ENCODE data around the gene RPL7A. TPM values are rescaled to one million over a fixed set of nuclear protein-coding genes. Genes with fewer than 3 reads are reported as not detected.
A peak's percentile ranks its signal among the peaks of the same experiment; 100 is the strongest.

Gene RPL7A
- total RNA-seq, 2 experiments from 2014 or later = 2,867 to 2,961 TPM

DNA sequence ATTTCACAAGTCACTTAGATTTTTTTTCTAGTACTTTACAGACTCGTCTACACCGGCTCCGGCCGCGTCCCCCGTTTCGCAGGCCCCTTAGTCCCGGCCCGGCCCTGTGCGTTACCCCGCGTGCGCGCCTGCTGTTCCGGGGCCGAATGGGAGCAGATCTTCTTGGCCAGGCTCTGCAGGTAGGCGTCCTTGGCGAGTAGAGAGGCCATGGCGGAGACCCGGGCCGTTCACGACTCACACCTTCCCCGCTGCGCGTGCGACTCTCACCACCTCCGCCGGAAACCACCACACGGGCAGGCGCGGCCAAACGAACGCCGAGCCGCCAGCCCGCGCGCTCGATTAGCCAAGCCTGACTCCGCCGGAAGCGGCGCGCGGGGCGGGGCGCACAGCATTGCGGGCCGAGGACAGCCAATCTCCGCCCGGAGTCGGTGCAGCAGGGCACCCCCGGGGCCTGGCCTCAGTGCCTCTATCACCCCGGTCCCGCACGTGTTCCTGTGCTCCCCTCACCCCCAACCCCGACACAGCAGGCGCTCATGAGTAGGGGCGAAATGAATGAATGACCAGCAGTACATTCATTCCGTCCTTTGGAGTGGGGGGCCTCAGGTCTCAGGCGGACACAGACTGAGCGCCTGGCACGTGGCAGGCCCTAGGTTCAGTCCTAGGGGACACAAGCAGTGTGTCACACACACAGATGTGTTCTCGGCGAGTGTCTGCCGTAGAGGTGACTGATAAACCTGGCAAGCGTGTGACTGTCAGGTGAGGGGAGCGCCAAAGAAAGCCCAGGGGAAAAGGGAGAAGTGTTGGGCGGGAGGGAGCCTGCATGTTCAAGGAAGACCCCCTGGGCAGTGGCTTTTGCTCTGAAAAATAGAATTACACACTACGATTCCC is 11.8 kb upstream of the RPL7A start, which contains the start of gene SURF6:
SURF6 (minus strand) TSS at position 265 of the 888 bp plus-strand sequence; CDS start at position 209, 56 bp downstream.
- intact Hi-C loops (cut with micrococcal nuclease; ENCODE audit: unreplicated experiment) = loop anchor here (2.0 kb wide), 1 partner anchor 39 kb away; no protein-coding TSS in a partner anchor
- TF ChIP-seq CTCF (conservative IDR thresholded peaks at IDR 0.05; ENCODE audit: low read length) (no peak), EZH2phosphoT487 (IDR thresholded peaks at IDR 0.05; ENCODE audit: borderline replicate concordance, low read depth, low read length) (no peak)
- 0 out of 2 replicates have a peak within 1 kb of the TSS, but pooled peaks have one; percentile 32 for H2AFZ ChIP-seq (ENCODE audit: low read length)

DNA sequence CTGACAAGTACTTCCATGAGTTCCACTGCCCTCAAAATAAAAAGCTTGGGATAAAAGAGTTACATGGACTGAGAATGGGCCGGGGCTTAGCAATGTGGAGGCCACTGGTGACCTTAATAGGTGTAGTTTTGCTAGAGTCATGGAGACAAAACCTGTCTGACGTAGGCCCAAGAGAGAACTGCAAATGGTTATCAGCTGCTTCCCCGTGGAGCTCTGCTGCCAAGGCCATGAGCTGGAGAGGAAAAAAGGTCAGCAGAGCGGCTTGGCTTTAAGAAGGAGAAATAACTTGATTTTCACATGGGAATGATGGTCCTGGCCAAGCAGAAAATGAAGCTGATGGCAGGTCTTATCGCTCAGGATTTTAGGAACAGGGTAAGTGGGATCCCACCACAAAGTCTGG is 8.4 kb upstream of the RPL7A start:
- DNase-seq (ENCODE audit: low spot score) = no peak
- POLR2A ChIA-PET = interaction anchor here (0.9 kb wide), 1 partner anchor 120 kb away, joined by 4 read pairs; the partner anchor contains the start of gene CACFD1
- Histone ChIP-seq H3K9me2 (ENCODE audit: insufficient read depth, low read length) (no peaks in the 10 kb centered on the region), H3K4me1 (ENCODE audit: insufficient read depth, low read length, poor library complexity, severe bottlenecking) (peaks cover 33% of the 10 kb centered on the region), H3K4me2 (ENCODE audit: low read length) (no peak overlapping the region), H3K27ac (ENCODE audit: low read depth, low read length, poor library complexity, severe bottlenecking) (peak overlapping the region; percentile 41), H4K20me1 (ENCODE audit: insufficient read depth, low read length) (peaks cover 6% of the 10 kb centered on the region; the same call in 1 of the 2 replicates), H2AFZ (ENCODE audit: low read length) (no peak overlapping the region), H3K9me3 (ENCODE audit: low read length) (no peaks in the 10 kb centered on the region), H3K36me3 (ENCODE audit: insufficient read depth, low read length) (peaks cover 83% of the 10 kb centered on the region), H3K79me2 (ENCODE audit: insufficient read depth, low read depth, low read length) (peaks cover 13% of the 10 kb centered on the region), H3K4me3 (ENCODE audit: low read depth, low read length, poor library complexity, severe bottlenecking) (no peak overlapping the region)
- TF ChIP-seq CTCF (conservative IDR thresholded peaks at IDR 0.05; ENCODE audit: low read length) (no peak), EZH2phosphoT487 (IDR thresholded peaks at IDR 0.05; ENCODE audit: borderline replicate concordance, low read depth, low read length) (no peak)
- CTCF ChIA-PET (ENCODE audit: unreplicated experiment) = no interaction called here
- intact Hi-C loops (cut with micrococcal nuclease; ENCODE audit: unreplicated experiment) = no loop called here
- no TSS peak for BruUV-seq (replicated peaks)

More for the DNA sequence above, 11.8 kb upstream of the RPL7A start, which contains the start of gene SURF6:
- Histone ChIP-seq H3K27ac (ENCODE audit: low read depth, low read length, poor library complexity, severe bottlenecking) (peak within 1 kb of the TSS; percentile 61), H3K79me2 (ENCODE audit: insufficient read depth, low read depth, low read length) (peaks cover 17% of the 10 kb centered on the region), H3K36me3 (ENCODE audit: insufficient read depth, low read length) (peaks cover 83% of the 10 kb centered on the region), H3K9me3 (ENCODE audit: low read length) (no peaks in the 10 kb centered on the region), H3K4me2 (ENCODE audit: low read length) (peak within 1 kb of the TSS; percentile 85), H3K9me2 (ENCODE audit: insufficient read depth, low read length) (no peaks in the 10 kb centered on the region), H3K4me3 (ENCODE audit: low read depth, low read length, poor library complexity, severe bottlenecking) (peak within 1 kb of the TSS; percentile 86), H4K20me1 (ENCODE audit: insufficient read depth, low read length) (peaks cover 11% of the 10 kb centered on the region; the same call in 1 of the 2 replicates), H3K4me1 (ENCODE audit: insufficient read depth, low read length, poor library complexity, severe bottlenecking) (peaks cover 39% of the 10 kb centered on the region)
- peak; percentile 94 for DNase-seq (ENCODE audit: low spot score)
- BruUV-seq (replicated peaks) = no TSS peak
- CTCF ChIA-PET (ENCODE audit: unreplicated experiment) = no interaction called here
- POLR2A ChIA-PET = interaction anchor here (0.7 to 1.4 kb wide), 2 partner anchors 12 to 30 kb away, joined by 3 read pairs; partner anchors contain the start of genes MED22 and RPL7A

All from OCI-LY7 (cell line).